HEK293 (cell line): ENCODE data around the gene TSPYL4.
A peak's percentile ranks its signal among the peaks of the same experiment; 100 is the strongest.

Experiments
- CTCF ChIA-PET: fragments of 350-600 bp; formaldehyde crosslinking; extraction: SDS; loops from one replicate; lab custom pipeline; 2021; ENCODE audit warnings: antibody characterized with exemption; lab: Yijun Ruan, JAX
- POLR2A ChIA-PET: fragments of 300-600 bp; formaldehyde crosslinking; extraction: SDS; loops from one replicate; lab custom pipeline; 2020; ENCODE audit warnings: antibody characterized with exemption, inconsistent platforms; lab: Yijun Ruan, JAX
- H3K27ac ChIP-seq: fragments of 200-500 bp; sonication (Bioruptor generic); 2 replicates; pipeline ENCODE4 v1.5.1; 2014; ENCODE audit warnings: low read depth, low read length, control low read depth, inconsistent platforms; ENCODE audit errors: extremely low read depth
- H3K36me3 ChIP-seq, 2 experiments: fragments of 200-500 bp in 1 of 2; sonication (Bioruptor generic) in 1 of 2; 1 replicate in 1 of 2; 2 replicates in 1 of 2; pipeline ENCODE4 v1.5.1; 2014 to 2017; ENCODE audit warnings: inconsistent platforms in 2 of 2, low read length in 2 of 2; ENCODE audit not compliant: control insufficient read depth in 2 of 2, insufficient read depth in 1 of 2
- H3K4me1 ChIP-seq: fragments of 200-500 bp; sonication (Bioruptor generic); 2 replicates; pipeline ENCODE4 v1.5.1; 2014; ENCODE audit warnings: mild to moderate bottlenecking, low read length, inconsistent platforms; ENCODE audit not compliant: control insufficient read depth, insufficient read depth
- H3K4me3 ChIP-seq: 2 replicates; pipeline ENCODE4 v1.5.1; 2011; ENCODE audit warnings: low read depth, mild to moderate bottlenecking, control low read depth, low read length, moderate library complexity
- H3K9me3 ChIP-seq: fragments of 200-500 bp; sonication (Bioruptor generic); 2 replicates; pipeline ENCODE4 v1.5.1; 2014; ENCODE audit warnings: low read depth, low read length, inconsistent platforms; ENCODE audit not compliant: control insufficient read depth, insufficient read depth
- HOXD13 ChIP-seq: sonication (generic); formaldehyde crosslinking; IDR thresholded peaks from 2 replicates; pipeline ENCODE4 v1.8.0; 2022; ENCODE audit warnings: missing genetic modification reagents, borderline replicate concordance
- IKZF3 ChIP-seq: fragments of 450-650 bp; IDR thresholded peaks from 2 replicates; pipeline ENCODE4 v1.5.0; 2018; ENCODE audit warnings: missing biosample characterization, mild to moderate bottlenecking, missing genetic modification characterization, moderate library complexity
- KLF16 ChIP-seq: fragments of 450-650 bp; formaldehyde crosslinking; IDR thresholded peaks from 2 replicates; pipeline ENCODE4 v1.5.1; 2017; ENCODE audit warnings: missing biosample characterization, missing genetic modification characterization
- MYNN ChIP-seq: fragments of 450-650 bp; formaldehyde crosslinking; IDR thresholded peaks from 2 replicates; pipeline ENCODE4 v1.5.1; 2016; ENCODE audit warnings: missing biosample characterization, missing genetic modification characterization, borderline replicate concordance
- PRDM2 ChIP-seq: fragments of 450-650 bp; formaldehyde crosslinking; IDR thresholded peaks from 2 replicates; pipeline ENCODE4 v1.5.1; 2016; ENCODE audit warnings: missing biosample characterization, missing genetic modification characterization, borderline replicate concordance
- ZBTB1 ChIP-seq: fragments of 450-650 bp; formaldehyde crosslinking; IDR thresholded peaks from 2 replicates; pipeline ENCODE4 v1.5.1; 2016; ENCODE audit warnings: missing biosample characterization, missing genetic modification characterization
- ZNF112 ChIP-seq: fragments of 450-650 bp; formaldehyde crosslinking; IDR thresholded peaks from 2 replicates; pipeline ENCODE4 v1.5.0; 2017; ENCODE audit warnings: missing biosample characterization, missing genetic modification characterization
- ZNF121 ChIP-seq: fragments of 450-650 bp; formaldehyde crosslinking; IDR thresholded peaks from 2 replicates; pipeline ENCODE4 v1.5.1; 2016; ENCODE audit warnings: missing biosample characterization, missing genetic modification characterization
- ZNF133 ChIP-seq: fragments of 450-650 bp; formaldehyde crosslinking; IDR thresholded peaks from 2 replicates; pipeline ENCODE4 v1.5.1; 2016; ENCODE audit warnings: missing biosample characterization, missing genetic modification characterization
- ZNF155 ChIP-seq: fragments of 450-650 bp; formaldehyde crosslinking; IDR thresholded peaks from 2 replicates; pipeline ENCODE4 v1.5.1; 2016; ENCODE audit warnings: missing biosample characterization, missing genetic modification characterization
- ZNF175 ChIP-seq: fragments of 450-650 bp; formaldehyde crosslinking; IDR thresholded peaks from 2 replicates; pipeline ENCODE4 v1.5.1; 2016; ENCODE audit warnings: missing biosample characterization, missing genetic modification characterization
- ZNF19 ChIP-seq: fragments of 450-650 bp; formaldehyde crosslinking; IDR thresholded peaks from 2 replicates; pipeline ENCODE4; 2016; ENCODE audit warnings: missing biosample characterization, missing genetic modification characterization, low read depth
- ZNF366 ChIP-seq: fragments of 450-650 bp; formaldehyde crosslinking; conservative IDR thresholded peaks from 2 replicates; pipeline ENCODE4 v1.5.1; 2016; ENCODE audit warnings: missing biosample characterization, missing genetic modification characterization
- ZNF398 ChIP-seq: fragments of 450-650 bp; formaldehyde crosslinking; IDR thresholded peaks from 2 replicates; pipeline ENCODE4 v1.5.1; 2017; ENCODE audit warnings: missing biosample characterization, missing genetic modification characterization
- ZNF548 ChIP-seq: fragments of 450-650 bp; formaldehyde crosslinking; IDR thresholded peaks from 2 replicates; pipeline ENCODE4 v1.5.1; 2016; ENCODE audit warnings: missing biosample characterization, missing genetic modification characterization
- ZNF600 ChIP-seq: fragments of 450-650 bp; formaldehyde crosslinking; IDR thresholded peaks from 2 replicates; pipeline ENCODE4 v1.5.1; 2016; ENCODE audit warnings: missing biosample characterization, missing genetic modification characterization
- TF ChIP-seq, protein P1 (sequence below): fragments of 450-650 bp; formaldehyde crosslinking; IDR thresholded peaks from 2 replicates; pipeline ENCODE4 v1.5.1; 2016; ENCODE audit warnings: missing biosample characterization, missing genetic modification characterization
- TF ChIP-seq, protein P2 (sequence below): fragments of 450-650 bp; formaldehyde crosslinking; IDR thresholded peaks from 2 replicates; pipeline ENCODE4 v1.5.1; 2016; ENCODE audit warnings: missing biosample characterization, missing genetic modification characterization

Gene TSPYL4

GRCh38 chr6:116251568-116252384, 2.1 kb downstream of the TSPYL4 start:
- no peak overlapping the region for H3K27ac ChIP-seq

DNA sequence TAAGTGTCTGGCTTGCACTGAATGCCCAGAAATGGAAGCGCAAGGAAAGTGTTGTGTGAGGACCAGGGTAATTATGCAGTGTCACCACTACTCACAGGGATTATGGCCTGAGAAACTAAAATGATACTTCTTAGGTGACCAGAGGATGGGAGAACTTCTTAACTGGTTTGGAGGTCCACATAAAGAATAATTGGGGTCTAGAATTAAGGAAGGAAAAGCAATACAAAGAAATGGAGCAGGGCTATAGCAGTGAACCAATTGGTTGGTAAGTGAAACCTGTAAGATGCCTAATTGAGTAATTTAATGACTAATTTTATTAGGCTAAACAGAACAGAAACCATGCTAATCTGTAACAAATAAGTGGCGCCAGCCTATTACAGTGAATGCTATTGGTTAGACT, 5.3 kb downstream of the TSPYL4 start:
- Histone ChIP-seq H3K4me1 (peaks cover 22% of the 10 kb centered on the region; the same call in 1 of the 2 replicates), H3K36me3 (peaks cover 0 to 15% of the 10 kb centered on the region in 2 experiments; a peak in 1 of 3 replicates), H3K9me3 (no peaks in the 10 kb centered on the region), H3K4me3 (no peak overlapping the region), H3K27ac (no peak overlapping the region)
- ChIA-PET CTCF (interaction anchor here (1.3 kb wide), 1 partner anchor 22 kb away, joined by 3 read pairs; no protein-coding TSS in a partner anchor), POLR2A (no interaction called here)
- TF ChIP-seq ZNF548 (tag by site-specific recombination), result no peak
- TF ChIP-seq IKZF3, result no peak
- TF ChIP-seq ZNF155, result no peak
- TF ChIP-seq ZNF133 (tag by site-specific recombination), result peak; percentile 97
- TF ChIP-seq ZNF112, result no peak

More at GRCh38 chr6:116251568-116252384, 2.1 kb downstream of the TSPYL4 start:
- no peak for TF ChIP-seq PRDM2
- peak; percentile 24; the same call in 1 of the 2 replicates for TF ChIP-seq ZNF398 (tag by site-specific recombination)
- peak; percentile 68; the same call in 1 of the 2 replicates for TF ChIP-seq ZNF600 (tag by site-specific recombination)
- TF ChIP-seq, all 188 proteins: peak for 2
- peaks cover 0 to 15% of the 10 kb centered on the region in 2 experiments; a peak in 1 of 3 replicates for H3K36me3 ChIP-seq
- POLR2A ChIA-PET, result interaction anchor here (1.0 kb wide), 1 partner anchor 319 kb away, joined by 3 read pairs; no protein-coding TSS in a partner anchor
- H3K9me3 ChIP-seq, result no peaks in the 10 kb centered on the region
- peak overlapping the region; percentile 22 for H3K4me3 ChIP-seq
- CTCF ChIA-PET, result interaction anchor here (0.6 to 3.6 kb wide), 6 partner anchors 17 to 311 kb away, joined by 3 to 26 read pairs (median 3); no protein-coding TSS in a partner anchor
- peaks cover 11% of the 10 kb centered on the region; the same call in 1 of the 2 replicates for H3K4me1 ChIP-seq

- Histone ChIP-seq H3K36me3 (peaks cover 0 to 11% of the 10 kb centered on the region in 2 experiments; a peak in 1 of 3 replicates), H3K4me1 (peaks cover 26% of the 10 kb centered on the region; the same call in 1 of the 2 replicates), H3K27ac (no peak overlapping the region), H3K4me3 (no peak overlapping the region), H3K9me3 (no peaks in the 10 kb centered on the region)
- ChIA-PET CTCF (interaction anchor here (0.6 to 1.4 kb wide), 3 partner anchors 22 to 1390 kb away, joined by 3 to 4 read pairs (median 3); no protein-coding TSS in a partner anchor), POLR2A (no interaction called here)
- no peak for TF ChIP-seq MYNN (tag by site-specific recombination)
- TF ChIP-seq, protein P1, sequence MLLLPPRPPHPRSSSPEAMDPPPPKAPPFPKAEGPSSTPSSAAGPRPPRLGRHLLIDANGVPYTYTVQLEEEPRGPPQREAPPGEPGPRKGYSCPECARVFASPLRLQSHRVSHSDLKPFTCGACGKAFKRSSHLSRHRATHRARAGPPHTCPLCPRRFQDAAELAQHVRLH (tag by site-specific recombination), result no peak
- TF ChIP-seq ZNF121 (tag by site-specific recombination), result no peak
- TF ChIP-seq ZNF175 (tag by site-specific recombination), result no peak
- TF ChIP-seq HOXD13 (CRISPR knock-in tag), result no peak
- TF ChIP-seq ZNF366 (tag by site-specific recombination), result no peak
- no peak for TF ChIP-seq ZNF19 (tag by site-specific recombination)
- TF ChIP-seq KLF16, result no peak
- TF ChIP-seq ZBTB1 (tag by site-specific recombination), result no peak
- TF ChIP-seq, protein P2, sequence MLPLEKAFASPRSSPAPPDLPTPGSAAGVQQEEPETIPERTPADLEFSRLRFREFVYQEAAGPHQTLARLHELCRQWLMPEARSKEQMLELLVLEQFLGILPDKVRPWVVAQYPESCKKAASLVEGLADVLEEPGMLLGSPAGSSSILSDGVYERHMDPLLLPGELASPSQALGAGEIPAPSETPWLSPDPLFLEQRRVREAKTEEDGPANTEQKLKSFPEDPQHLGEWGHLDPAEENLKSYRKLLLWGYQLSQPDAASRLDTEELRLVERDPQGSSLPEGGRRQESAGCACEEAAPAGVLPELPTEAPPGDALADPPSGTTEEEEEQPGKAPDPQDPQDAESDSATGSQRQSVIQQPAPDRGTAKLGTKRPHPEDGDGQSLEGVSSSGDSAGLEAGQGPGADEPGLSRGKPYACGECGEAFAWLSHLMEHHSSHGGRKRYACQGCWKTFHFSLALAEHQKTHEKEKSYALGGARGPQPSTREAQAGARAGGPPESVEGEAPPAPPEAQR (tag by site-specific recombination), result no peak
These were observed 6.6 kb downstream of the TSPYL4 start for GRCh38 chr6:116247285-116247684.
